ENCODE results near the gene EIF3K. TPM values are rescaled to one million over a fixed set of nuclear protein-coding genes. Genes with fewer than 3 reads are reported as not detected.

EIF3K gene
- total and polyA plus RNA-seq, 2 of the 13 experiments (the other 11 are each of a cell fraction or from before 2014, with no cell fraction given), result 179 to 258 TPM

DNA sequence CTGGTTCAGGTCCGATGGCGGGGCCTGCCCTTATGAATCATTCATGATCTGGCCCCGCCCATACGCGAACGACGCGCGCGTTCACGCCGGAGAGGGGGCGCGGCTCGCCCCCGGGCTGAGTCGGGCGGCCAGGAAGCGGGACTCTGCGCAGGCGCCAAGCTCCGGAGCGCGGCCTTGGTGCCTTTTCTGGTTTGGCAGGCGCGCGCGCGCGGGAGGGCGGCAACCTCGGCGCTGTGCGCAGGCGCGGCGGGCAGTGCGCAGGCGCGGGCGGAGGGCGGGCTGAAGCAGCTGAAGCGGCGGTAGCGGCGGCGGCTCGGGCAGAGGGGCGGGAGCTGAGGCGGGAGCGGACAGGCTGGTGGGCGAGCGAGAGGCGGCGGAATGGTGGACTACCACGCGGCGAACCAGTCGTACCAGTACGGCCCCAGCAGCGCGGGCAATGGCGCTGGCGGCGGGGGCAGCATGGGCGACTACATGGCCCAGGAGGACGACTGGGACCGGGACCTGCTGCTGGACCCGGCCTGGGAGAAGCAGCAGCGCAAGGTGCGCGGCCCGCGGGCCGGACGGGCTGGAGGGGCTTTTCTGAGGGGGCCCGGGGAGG, 28.5 kb downstream of the EIF3K start, which contains the start of gene ACTN4 (continued):
- TF ChIP-seq ONECUT2 (CRISPR knock-in tag; IDR thresholded peaks at IDR 0.05) (no peak), SP5 (CRISPR knock-in tag; IDR thresholded peaks at IDR 0.05; ENCODE audit: borderline replicate concordance, low read depth) (peak; percentile 42; the same call in 1 of the 2 replicates), ZSCAN21 (CRISPR knock-in tag; IDR thresholded peaks at IDR 0.05; ENCODE audit: borderline replicate concordance) (peak; percentile 61), ZNF883 (CRISPR knock-in tag; IDR thresholded peaks at IDR 0.05; ENCODE audit: not compliant biosample characterization) (peak; percentile 87), SNRNP70 (IDR thresholded peaks at IDR 0.05; ENCODE audit: low read depth, low read length) (no peak), MED8 (CRISPR knock-in tag; IDR thresholded peaks at IDR 0.05; ENCODE audit: insufficient replicate concordance) (peak; percentile 11), SNAPC2 (CRISPR knock-in tag; IDR thresholded peaks at IDR 0.05) (no peak), ZNF792 (CRISPR knock-in tag; IDR thresholded peaks at IDR 0.05) (peak; percentile 71; the same call in 1 of the 2 replicates), NRL (CRISPR knock-in tag; IDR thresholded peaks at IDR 0.05; ENCODE audit: borderline replicate concordance) (peak; percentile 65), NR2F6 (IDR thresholded peaks at IDR 0.05) (no peak), NR2F6 (CRISPR knock-in tag; IDR thresholded peaks at IDR 0.05) (peak; percentile 14; the same call in 1 of the 2 replicates), YEATS4 (CRISPR knock-in tag; IDR thresholded peaks at IDR 0.05; ENCODE audit: borderline replicate concordance) (peak; percentile 46; the same call in 1 of the 2 replicates), MED1 (CRISPR knock-in tag; IDR thresholded peaks at IDR 0.05) (peak; percentile 53; the same call in 1 of the 2 replicates)
- TF ChIP-seq, protein P1, sequence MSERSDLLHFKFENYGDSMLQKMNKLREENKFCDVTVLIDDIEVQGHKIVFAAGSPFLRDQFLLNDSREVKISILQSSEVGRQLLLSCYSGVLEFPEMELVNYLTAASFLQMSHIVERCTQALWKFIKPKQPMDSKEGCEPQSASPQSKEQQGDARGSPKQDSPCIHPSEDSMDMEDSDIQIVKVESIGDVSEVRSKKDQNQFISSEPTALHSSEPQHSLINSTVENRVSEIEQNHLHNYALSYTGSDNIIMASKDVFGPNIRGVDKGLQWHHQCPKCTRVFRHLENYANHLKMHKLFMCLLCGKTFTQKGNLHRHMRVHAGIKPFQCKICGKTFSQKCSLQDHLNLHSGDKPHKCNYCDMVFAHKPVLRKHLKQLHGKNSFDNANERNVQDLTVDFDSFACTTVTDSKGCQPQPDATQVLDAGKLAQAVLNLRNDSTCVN (CRISPR knock-in tag; IDR thresholded peaks at IDR 0.05; ENCODE audit: borderline replicate concordance), result peak; percentile 38; the same call in 1 of the 2 replicates

Data from HepG2 (cell line).